Daoy (cell line): Measurements from ENCODE around the gene NTSR1. TPM values are rescaled to one million over a fixed set of nuclear protein-coding genes. Genes with fewer than 3 reads are reported as not detected.

ENCODE experiments used
- DNase-seq: peaks from one replicate; pipeline ENCODE4 v3.0.0-alpha.2; 2015; ENCODE audit warnings: low read depth
- total RNA-seq: library from RNA; depleted of rRNA; stranded (reverse); fragments of >200 nt; shearing (Covaris generic); gene quantifications from 2 replicates; pipeline ENCODE4 v1.2.3, GENCODE V29; 2014

The NTSR1 gene
- total RNA-seq, 1 experiment from 2014 or later: 0.17 TPM

- no peak for DNase-seq
These were observed 62.3 kb downstream of the NTSR1 start for GRCh38 chr20:62770916-62771315.

DNA sequence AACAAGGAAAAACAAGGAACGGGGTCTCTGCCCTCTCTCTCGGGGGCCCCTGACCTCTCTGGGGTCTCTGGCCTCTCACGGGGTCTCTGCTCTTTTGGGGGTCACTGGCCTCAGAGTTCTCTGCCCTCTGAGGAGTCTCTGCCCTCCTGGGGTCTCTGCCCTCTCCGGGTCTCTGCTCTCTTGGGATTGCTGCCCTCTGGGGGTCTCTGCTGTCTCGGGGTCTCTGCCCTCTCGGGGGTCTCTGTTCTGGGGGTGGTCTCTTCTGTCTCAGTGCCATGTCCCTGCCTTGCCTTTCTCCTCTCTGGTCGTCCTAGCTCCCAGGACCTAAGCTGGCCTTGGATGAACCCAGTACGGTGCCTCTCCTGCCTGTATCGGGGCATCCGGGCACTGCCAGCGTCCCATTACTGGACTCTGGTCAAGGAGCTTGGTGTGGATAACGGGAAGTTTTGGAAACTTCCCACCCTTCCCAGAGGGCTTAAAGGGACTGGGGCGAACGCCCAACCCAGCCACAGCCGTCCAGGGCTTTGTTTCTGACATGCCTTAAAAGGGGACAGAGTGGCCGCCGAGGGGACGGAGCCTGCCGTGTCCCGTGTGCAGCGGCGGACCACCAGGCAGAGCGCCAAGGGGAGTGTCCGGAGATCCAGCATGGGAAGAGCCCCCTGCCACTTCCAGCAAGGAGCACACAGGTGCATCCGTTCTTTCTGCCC is 62.9 kb downstream of the NTSR1 start:
- no peak for DNase-seq

GRCh38 chr20:62772103-62772611 is 63.5 kb downstream of the NTSR1 start:
- no peak for DNase-seq

DNA sequence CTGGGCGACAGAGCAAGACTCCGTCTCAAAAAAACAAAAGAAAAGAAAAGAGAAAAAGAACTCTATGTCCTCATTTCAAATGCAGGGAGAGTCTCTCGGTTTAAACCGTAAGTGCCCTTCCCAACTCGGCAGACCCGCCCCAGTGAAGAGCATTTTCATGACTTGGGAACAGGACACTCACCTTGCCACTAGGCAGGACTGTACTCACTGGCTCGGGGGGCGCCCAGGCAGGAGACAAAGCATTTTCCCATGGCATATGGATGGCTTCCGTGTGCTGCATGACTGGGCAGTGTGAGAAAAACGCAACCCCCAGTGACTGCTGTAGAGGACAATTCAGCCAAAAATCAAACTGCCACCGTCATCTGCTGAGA is 64.0 kb downstream of the NTSR1 start:
- DNase-seq: no peak

GRCh38 chr20:62772990-62773844 is 64.6 kb downstream of the NTSR1 start:
- DNase-seq: peak; percentile 32

DNA sequence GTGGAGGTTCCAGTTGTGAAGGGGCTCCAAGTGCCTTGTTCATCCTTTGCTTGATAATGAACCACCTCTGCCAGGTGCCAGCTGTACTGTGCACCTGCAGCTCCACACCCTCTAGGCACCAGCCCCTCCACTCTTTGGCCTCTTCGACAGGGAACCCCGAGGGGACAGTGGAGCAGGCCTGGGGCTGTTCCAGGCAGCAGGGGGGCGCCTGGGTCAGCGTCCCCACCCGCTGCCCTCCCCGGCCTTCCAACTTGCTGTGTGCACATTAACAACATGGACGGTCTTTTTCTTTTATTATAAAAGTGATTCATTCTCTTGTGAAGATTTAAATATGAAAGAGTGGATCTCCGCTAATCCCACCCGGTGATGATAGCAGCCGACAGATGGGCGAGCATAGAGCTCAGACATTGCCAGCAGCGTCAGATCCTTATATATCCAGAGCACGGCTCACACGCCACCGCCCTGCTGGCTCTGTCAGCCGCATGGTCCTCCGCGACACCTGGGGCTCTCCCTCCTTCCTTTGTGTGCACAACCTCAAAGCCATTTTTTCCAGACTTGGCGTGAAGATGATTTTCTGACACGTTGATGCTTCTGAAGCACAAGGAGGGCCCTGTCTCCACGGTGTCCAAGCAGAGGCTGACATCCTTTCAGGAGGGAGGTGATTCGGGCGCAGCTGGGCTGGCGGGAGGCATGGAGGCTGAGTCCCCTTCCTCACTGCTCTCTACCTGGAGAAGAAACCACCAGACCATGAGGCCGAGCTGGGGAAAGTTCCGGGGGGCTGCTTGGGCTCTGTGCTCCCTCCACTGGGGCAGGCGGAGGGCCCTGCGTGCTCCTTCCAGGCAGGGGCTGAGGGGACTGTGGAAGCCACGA is 65.4 kb downstream of the NTSR1 start:
- DNase-seq: no peak

DNA sequence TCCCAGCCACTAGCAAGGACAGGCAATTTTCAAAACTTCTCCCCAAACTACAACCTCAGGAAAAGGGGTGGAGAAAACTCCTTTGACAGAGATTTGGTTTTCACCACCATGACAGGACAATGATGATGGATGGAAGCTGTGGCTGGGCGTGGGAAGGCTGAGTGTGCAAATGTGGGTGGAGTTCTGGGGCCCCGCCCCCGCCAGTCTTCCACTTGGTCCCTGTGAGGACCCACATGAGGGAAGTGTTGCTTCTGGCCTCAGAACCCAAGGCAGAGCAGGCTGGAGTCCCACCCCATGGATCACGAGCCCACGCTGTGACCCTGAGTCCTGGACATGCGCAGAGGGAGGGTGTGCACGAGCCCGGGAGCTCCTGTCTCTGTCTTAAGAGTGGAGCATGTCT is 66.1 kb downstream of the NTSR1 start:
- DNase-seq: peak; percentile 35

DNA sequence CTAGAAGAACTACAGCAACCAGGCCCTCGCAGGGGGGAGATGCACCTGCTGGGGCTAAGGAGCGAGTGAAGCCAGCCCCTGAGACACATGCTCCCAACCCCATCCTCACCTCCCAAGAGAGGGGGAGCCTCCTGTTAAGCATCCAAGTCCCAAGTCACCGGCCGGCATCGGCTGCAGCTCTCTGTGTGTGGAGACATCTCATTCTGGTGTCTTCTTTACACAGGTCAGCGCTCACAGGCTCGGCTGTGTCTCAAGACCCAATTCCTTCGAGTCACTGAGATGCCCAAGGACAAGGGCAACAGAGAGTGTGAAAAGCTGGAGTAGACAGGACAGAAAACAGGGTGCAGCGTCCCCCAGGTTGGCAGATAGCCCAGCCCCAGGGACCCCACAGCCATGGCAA is 66.6 kb downstream of the NTSR1 start:
- DNase-seq: no peak

DNA sequence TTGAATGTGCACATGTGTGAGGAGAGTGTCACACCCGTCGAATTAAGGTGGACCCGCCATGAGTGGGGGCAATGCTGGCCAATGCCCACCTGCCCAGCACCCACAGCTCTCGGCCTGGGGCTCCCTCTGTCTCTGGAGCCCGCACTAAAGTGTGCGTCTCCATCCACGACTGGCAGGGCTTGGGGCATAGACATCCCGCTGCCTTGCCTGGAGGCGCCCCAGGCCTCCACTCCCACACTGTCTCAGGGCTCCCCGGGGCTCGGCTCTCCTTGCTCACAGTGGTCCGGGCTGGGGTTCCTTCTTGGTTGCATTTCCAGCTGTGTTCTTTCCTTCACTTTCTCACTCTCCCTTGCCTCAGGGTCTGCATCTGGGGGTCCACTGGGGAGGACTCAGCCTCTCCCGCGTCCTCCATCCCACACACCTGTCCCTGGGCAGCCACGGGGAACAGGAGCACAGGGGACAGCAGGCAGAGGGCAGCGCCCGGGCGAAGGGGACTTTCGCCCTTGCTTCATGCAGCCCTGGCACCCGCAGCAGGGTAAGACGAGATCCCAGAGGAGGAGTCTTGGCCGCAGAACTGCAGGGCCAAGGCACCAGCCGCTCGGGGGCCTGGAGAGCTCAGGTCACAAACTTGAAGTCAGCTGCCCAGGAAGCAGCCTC is 67.5 kb downstream of the NTSR1 start:
- DNase-seq: no peak

- peak; percentile 72 for DNase-seq
These were observed 68.3 kb downstream of the NTSR1 start for GRCh38 chr20:62776692-62777527.

DNA sequence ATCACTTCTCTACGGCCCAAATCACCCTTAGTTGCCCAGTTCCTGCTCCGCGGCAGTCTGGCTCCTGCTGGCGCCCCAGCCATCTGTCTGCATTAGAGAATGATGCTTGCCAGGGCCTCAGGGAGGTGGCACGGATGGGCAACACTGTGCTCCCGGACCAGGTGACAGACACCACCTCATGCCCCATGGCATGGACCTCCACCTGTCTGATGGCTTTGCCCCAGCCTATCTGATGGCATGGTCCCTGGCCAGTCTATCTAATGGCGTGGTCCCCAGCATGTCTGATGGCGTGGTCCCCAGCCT is 68.8 kb downstream of the NTSR1 start:
- DNase-seq: no peak

- no peak for DNase-seq
These were observed 69.4 kb downstream of the NTSR1 start for GRCh38 chr20:62778058-62778457.

DNA sequence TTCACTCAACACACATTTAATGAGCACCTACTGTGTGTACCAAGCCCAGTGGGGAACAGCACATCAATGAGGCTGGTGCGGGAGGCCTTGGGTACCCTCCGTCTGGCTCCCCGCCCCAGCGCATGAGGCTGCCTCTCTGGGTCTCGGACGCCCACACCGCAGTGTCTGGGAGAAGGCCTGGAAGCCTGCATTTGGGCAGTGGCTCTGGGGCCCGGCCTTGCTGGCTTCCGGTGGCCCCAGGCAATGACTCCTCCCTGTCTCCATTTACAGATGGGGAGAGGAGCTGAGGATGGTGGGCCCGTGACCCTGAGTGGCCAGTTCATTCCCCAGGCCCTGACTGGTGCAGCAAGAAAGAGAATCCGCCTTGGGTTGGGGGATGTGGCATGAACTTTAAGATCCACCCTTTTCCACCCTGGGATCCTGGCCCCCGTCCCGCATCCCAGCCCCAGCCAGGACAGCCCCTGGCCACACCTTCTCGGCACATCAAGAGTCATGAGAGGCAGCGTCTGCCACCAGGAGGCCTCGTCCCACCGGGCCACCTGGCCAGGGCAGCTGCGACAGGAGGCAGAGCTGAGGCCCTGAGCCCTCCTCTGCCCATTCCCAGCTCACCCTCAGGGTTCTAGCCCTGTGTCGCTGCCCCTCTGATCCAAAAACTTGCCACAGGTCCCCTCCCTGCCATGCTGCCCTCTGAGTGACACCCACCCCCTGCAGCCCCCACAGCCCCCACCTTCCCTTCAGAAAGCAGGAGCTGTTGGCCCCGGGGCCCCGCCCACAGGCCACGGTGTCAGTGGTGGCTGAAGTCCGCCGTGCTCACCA is 70.2 kb downstream of the NTSR1 start:
- DNase-seq: no peak

GRCh38 chr20:62779417-62779685 is 70.7 kb downstream of the NTSR1 start:
- no peak for DNase-seq

GRCh38 chr20:62780204-62780603 is 71.6 kb downstream of the NTSR1 start:
- DNase-seq: no peak

DNA sequence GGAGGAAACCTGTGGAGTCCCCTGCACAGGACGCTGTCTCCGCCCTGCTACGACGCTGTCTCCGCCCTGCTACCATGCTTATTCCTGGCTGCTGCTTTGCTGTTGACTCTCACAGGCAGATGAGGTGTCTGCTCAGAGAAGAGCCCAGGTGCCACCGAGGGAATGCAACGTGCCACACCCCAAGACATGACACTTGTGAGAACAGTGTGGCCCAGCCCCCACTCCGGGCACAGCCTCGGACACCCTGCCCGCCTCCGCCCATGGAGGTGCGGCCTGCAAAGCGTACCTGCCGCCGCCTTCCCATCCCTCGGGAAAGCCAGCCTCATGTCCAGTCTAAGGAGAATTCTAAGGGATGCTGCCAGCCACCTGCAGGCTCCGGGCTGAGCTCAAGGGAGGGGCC is 72.1 kb downstream of the NTSR1 start:
- DNase-seq: no peak

GRCh38 chr20:62782149-62782892 is 73.7 kb downstream of the NTSR1 start:
- peak; percentile 16 for DNase-seq

- DNase-seq: no peak
These were observed 74.2 kb downstream of the NTSR1 start for GRCh38 chr20:62782893-62783278.

DNA sequence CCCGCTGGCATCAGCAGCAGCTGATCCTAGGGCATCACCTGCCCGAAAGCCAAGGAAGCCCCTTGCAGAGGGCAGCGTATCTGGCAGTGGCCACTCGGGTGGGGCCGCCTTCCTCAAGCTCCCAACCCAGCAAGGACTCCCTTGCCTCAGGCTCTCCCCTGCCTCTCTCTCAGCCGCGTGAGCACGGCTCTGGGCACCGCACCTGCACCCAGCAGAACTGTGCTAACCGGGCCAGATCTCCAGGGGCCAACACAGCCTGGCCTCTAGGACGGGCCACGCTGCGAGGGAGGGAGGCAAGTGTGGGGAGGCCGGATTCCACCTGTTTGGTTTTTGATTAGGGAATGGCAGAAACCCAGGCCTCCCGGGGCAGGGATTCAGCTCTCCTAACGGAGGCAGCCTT is 75.9 kb downstream of the NTSR1 start:
- no peak for DNase-seq

- no peak for DNase-seq
These were observed 76.8 kb downstream of the NTSR1 start for GRCh38 chr20:62785393-62785792.
